GM18951 (cell line): ENCODE measurements around the gene ATP10B.

Source experiments
- POLR2A ChIP-seq: IDR thresholded peaks from 4 replicates; pipeline ENCODE4 v1.6.1; 2011; ENCODE audit warnings: mild to moderate bottlenecking; ENCODE audit not compliant: insufficient read length, insufficient read depth; ENCODE audit errors: extremely low read depth
- in situ Hi-C: fragments of 300-500 bp; cut with MboI; formaldehyde crosslinking; loops from one replicate; pipeline ENCODE4 v1.12.0; 2022; ENCODE audit warnings: low sequenced_read_pairs, mixed read lengths, inconsistent platforms; ENCODE audit not compliant: unreplicated experiment

The ATP10B gene

DNA sequence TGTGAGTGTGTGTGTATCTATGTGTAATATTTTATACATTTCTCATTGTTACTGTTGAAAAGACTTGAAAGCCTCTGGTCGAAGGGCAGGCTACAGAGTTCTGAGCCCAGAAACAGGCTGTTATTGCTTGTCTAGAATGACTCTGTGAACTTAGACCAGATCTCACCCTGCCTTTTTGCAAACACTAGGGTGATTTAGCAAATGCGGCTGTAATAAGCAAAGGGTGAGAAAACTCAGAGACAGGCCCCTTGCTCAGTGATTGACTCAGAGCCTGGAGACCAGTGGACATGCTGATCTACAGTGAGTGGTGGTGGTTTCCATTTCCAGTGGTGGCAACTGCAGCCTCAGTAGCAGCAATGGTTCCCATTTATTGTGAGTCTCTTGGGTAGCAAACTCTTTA, 183.7 kb downstream of the ATP10B start:
- no peak for TF ChIP-seq POLR2A
- in situ Hi-C loops = no loop called here

DNA sequence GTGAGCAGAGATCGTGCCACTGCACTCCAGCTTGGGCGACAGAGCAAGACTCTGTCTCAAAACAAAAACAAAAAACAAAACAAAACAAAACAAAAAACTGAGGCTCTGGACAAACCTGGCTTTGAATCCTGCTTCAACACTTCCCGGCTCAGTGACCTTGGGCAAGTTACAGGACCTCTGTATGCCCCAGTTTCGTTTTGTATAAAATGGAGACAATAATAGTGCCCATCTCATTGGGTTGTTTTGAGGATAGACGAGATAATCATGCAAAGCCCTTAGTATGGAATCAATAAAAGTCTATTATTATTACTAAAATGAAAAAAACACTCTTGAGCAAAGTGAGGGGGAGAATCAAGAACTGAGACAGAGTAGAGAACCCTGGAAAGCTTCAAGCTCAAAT, 184.9 kb downstream of the ATP10B start:
- in situ Hi-C loops = no loop called here

DNA sequence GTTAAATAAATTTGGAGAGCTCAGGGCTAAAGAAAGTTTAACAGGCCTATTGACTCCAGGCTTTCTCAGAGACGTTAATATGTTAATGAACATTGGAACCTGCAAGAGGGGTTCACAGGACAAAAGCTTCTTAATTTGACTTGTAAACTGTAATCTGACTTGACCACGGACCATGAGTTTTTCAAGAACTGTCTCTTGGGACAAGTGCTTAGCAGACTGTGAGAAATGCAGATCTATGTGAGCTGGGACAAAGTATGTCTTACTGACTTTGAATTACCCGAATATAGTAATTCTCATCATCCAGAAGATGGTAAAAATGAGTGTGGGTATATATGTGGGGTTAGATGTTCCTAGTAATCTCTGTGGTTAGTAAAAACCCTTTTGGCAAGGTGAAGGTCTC, 186.6 kb downstream of the ATP10B start:
- TF ChIP-seq POLR2A = no peak

More for the DNA sequence above, 184.9 kb downstream of the ATP10B start:
- TF ChIP-seq POLR2A = no peak

DNA sequence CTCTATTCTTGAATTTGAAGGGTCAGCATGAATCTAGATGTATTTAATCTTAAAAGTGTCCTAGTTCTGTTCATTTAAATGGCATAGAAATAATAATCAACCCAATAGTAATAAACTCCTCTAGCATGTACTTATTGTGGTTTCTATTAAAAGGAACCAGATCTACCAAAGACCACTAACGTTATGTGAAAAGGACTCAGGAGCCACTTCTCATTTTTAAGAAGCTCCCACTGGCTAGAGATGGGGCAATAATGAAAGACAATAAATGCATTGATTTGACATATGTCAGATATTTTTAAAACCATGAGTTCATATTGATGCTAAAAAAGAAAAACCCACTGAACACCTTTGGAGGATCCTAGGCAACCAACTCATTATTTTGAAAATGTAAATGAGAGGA, 191.9 kb downstream of the ATP10B start:
- in situ Hi-C loops = no loop called here
- no peak for TF ChIP-seq POLR2A

More for the DNA sequence above, 186.6 kb downstream of the ATP10B start:
- in situ Hi-C loops = no loop called here

DNA sequence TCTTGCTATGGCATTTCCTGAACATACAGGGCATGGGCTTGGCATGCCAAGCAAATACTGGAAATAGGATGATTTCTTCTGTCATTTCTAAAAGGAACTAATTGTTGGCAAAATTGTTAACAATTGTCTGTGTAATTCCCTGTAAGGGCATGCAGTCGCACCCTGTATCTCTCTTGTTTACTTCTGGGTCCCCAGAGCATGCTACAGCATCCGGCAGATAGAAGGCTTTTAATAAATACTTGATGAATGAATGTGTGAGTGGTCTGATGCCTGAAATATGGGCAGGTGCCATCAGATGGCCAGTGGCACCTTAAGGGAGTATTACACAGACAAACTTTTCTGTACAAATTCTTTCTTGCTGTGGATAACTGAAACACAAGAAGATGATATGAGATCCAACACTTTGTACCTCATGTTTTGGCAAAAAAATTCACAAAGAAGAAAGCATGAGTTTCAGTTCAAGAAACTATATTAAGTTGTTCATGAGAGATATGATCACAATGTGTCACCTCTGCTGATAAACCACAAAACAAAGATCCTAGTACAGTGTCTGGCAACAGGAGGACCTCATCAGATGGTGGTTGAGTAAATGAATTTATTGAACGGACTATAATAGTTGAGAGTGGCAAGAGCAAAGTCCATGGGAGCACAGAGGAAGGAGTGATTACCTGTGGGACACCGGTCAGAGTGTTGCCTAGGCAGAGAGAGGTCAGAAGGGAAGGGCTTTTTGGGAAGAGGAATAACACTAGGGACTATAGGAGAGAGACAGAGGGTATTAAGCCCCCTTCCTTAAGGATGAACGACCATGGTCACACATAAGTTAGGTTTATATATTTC, 194.2 kb downstream of the ATP10B start:
- in situ Hi-C loops = no loop called here
- no peak for TF ChIP-seq POLR2A

DNA sequence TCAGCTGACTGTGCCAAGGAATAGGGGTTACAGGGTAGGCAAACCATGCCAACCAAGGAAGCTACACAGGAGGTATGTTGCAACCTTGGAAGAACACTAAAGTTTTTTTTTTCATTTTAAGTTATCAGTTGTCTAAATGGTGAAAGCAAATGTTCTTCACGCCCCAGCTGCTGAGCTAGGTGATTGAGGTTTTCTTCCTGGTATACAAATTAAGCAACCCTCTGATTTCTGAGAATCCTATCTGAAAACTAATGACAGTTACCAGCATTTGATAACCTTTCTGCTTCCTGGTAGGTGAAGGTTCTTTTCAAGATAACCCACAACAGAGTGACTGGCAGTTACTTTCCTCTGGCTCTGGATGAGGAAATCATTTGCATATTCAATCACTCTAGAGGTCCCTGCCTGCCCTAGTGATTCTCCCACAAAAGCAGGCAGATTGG, 194.9 kb downstream of the ATP10B start:
- in situ Hi-C loops = no loop called here
- TF ChIP-seq POLR2A = no peak

DNA sequence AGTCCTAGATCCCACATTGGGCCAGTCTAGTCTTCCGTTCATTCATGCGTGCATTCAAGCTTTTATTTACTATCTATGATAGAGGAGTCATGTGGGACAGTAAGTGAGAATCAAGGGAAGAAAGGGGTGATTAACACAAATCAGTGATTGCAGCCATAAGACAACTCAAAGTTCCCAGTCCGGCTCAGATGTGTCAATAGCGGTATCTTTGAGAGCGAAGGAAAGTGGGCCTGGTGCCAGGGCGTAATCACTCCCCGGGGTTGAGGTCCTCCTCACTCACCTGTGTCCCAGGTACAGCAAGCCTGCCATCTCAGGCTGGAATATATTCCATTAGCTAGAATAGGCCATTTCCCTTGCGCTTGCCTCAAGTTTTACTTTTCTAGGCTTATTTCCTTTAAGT, 196.3 kb downstream of the ATP10B start:
- TF ChIP-seq POLR2A = no peak
- in situ Hi-C loops = no loop called here

DNA sequence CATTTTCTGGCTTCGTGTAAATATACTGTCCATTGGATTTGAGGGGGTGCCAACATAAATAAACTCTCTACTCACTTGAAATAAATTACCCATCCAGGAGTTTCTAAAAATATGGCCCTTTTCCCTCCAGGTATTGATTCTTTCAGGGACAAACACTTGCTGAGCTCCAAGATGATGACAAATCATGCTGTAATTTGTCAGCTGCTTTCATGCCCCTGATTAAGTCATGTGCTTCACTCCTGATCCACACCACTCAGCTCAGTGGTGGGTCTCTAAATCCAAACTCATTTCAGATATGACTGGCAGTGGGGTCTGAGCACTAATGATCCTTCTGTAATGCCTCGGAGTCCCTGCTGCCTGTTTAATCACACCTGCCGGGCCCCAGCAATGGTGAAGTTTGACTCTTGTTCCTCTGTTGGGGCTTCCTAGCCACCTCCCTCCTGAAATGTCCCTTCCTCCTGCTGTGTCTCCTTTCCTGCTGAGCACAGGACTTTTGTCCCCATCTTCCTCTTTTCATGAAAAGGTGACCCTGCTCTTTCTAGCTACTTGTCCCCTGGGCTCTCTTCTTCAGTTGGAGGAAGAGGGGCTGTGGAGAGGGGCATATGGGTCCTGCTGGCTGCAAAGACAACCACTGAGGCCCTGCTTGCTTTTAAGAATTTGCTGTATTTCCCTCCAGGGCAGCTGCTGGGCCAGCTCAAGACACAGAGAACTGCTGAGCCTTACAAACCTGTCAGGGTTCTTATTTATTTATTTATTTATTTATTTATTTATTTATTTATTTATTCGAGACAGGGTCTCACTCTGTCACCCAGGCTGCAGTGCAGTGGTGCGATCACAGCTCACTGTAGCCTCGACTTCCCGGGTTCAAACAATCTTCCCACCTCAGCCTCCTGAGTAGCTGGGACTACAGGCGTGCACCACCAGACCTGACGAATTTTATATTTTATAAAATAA, 200.0 kb downstream of the ATP10B start:
- in situ Hi-C loops = no loop called here
- TF ChIP-seq POLR2A = no peak

DNA sequence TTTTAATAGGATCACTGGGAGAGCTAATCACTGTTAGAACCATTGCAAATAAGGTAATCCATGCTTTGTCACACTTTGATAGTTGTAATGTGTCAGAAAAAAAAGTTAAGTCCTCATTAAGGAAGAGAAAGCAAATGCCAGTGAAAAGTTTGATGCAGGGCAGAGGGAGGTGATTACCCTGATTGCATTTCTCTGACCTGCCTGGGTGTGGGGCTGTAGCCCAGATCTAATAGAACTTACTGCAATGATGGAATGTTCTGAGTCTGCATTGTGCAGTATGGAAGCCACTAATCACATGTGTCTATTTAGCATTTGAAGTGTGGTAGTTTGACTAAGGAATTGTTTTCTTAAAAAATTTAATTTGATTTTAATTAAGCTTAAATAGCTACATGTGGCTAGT, 202.7 kb downstream of the ATP10B start:
- TF ChIP-seq POLR2A = no peak
- in situ Hi-C loops = no loop called here

DNA sequence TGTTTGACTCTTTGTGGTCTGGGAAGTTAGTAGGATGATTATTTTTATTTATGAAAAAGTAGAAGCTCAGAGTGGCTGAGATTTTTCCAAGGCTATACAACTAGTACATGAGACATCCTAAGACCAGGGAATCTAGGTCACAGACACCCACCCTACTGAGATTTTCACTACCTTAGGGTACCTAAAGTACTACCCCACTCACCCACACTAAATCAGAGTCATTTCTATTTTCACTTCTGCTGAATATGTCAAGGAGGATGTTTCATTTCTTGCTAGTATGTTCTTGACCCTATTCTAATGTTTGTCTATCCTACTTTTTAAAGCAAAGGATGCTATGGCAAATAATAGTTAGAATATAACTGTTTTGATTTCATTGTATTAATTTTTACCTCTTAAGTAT, 206.0 kb downstream of the ATP10B start:
- in situ Hi-C loops = no loop called here

DNA sequence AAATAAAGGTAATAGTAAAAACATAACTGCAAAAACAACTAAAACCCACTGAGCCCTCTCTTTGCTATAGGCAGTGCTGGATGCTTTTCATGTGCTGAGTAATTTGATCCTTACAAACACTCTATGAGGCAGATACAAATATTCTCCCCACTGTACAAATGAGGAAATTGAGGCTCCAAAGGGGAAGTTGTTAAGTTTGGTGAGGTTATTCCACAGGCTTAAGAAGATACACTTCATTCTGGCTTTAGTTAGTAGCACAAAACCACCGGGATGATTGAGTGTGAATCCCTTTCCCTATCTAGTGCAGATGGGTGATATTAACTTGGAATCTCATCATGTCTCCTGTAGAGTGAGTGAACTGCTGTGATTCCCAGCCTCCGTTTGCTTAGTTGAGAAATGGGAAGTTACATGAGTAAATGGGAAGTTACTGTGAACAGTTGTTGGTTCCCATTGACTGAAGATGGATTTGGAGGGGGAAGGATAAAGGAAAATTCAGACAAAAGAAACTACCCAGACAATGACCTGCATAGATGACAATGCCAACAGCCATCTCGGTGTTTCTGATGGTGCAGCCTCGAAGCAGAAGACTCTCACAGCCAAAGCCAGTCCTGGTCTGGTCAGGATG, 208.3 kb downstream of the ATP10B start:
- no peak for TF ChIP-seq POLR2A
- in situ Hi-C loops = no loop called here

More for the DNA sequence above, 206.0 kb downstream of the ATP10B start:
- no peak for TF ChIP-seq POLR2A

DNA sequence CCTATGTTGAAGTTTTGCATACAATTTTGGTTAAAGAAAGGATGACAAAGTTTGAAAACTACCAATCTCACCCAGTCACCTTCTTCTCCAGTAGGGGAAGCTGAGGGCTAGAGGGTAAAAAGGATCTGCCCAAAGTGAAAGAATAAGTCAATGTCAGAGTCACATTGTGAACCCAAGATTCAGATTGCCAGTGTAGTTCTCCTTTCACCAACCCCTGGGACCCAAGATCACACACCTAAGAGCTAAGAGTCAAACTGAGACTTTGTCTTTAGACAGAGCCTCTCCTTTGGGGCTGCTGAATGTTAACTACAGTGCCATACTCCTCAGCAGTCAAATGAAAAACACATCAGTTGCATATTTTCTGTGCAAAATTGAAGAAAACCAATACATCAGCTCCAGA, 210.6 kb downstream of the ATP10B start:
- in situ Hi-C loops = no loop called here
- no peak for TF ChIP-seq POLR2A

DNA sequence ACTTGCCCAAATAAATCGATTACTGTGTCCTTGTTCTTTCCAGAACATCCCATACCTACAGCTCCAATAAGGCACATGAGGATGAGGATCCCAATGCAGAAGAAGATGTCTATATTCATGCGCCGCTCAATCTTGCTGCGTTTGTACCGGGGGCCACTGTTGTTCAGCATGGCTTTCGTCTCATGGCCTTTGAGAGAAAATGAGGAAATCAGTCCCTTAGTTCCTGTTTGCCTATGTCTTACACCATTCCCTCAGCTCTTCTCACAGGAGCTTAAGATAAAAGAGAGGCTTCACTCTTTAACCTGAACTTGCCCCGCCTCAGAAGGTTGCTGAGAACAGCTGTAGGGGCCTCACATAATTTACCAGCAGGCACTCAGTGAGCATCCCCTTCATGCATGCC, 211.6 kb downstream of the ATP10B start:
- in situ Hi-C loops = no loop called here
- no peak for TF ChIP-seq POLR2A
